HUDEP-2 (cell line): ENCODE results near the gene TRAPPC2B.

Experiments used
- DNase-seq, 76 experiments: peaks; one replicate each; lab custom pipeline; 2025; ENCODE audit not compliant: unreplicated experiment in 76 of 76; lab: John Stamatoyannopoulos, UW

TRAPPC2B gene

GRCh38 chr19:57362997-57363687 is at the start of gene TRAPPC2B, which contains the start of gene ZNF547:
TSS of gene TRAPPC2B (plus strand) at chr19:57363551. CDS start at chr19:57364834, 1,283 bp downstream.
TSS of gene ZNF547 (plus strand) at chr19:57363551. CDS start at chr19:57368556, 5,005 bp downstream.
- DNase-seq = peak; percentile 81 to 100 (median 98)

GRCh38 chr19:57314146-57314545 is 49.2 kb upstream of the TRAPPC2B start:
- no peak for DNase-seq

DNA sequence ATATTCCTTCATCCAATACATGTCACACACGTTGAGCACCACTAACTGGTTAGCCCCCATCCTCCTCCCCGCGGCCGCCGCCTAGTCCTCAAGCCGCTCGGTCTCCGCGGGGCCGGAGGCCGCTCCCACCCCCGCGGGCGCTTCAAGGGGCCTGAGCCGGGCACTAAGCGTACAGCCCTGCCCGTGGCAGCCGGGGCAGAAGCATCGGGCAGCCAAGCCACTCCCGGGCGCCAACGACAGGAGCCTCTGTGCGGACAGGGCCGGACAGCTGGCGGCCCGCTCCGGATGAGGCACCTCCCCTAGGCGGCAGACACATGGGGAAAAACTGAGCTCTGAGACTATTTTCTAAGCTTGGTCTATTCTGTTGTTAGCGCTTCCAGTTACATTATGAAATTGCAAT is 45.8 kb upstream of the TRAPPC2B start:
- DNase-seq = no peak

DNA sequence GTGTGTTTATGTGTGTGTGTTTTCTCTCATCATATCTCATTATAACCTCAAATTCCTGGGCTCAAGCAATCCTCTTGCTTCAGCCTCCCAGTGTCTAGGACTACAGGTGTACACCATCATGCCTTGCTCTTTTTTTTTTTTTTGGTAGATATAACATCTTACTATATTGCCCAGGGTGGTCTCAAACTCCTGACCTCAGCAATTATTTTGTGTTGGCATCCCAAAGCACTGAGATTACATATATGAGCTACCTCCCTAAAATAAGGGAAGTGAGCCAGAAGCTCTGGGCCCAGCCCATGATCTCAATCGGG is 43.5 kb upstream of the TRAPPC2B start:
- DNase-seq = no peak

GRCh38 chr19:57320180-57321084 is 42.9 kb upstream of the TRAPPC2B start, which contains the start of gene ZNF543:
TSS of gene ZNF543 (plus strand) at chr19:57320472. CDS start at chr19:57320854, 382 bp downstream.
- peak; percentile 61 to 98 (median 96) for DNase-seq

GRCh38 chr19:57321116-57321515 is 42.2 kb upstream of the TRAPPC2B start:
- peak in 1 of 76 experiments; percentile 6 for DNase-seq

DNA sequence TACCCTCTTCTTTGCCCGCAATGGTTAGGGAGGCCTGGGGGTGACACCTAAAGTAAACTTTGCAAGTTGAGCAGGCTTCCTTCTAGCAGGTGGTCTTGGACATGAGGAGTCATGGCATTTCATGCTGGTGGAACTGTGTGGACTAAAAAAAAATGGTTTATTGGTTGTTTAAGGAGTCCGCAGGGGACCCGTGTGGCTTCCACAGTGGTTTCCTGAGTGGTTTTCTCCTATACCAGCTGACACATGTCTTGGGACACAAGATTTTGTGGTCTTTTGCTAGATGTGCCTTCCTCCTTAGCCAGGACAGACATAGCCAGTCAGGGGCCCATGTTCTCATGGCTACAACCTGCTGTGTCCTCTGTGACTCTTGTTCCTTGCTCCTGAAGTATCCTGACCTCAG is 41.6 kb upstream of the TRAPPC2B start:
- no peak for DNase-seq

DNA sequence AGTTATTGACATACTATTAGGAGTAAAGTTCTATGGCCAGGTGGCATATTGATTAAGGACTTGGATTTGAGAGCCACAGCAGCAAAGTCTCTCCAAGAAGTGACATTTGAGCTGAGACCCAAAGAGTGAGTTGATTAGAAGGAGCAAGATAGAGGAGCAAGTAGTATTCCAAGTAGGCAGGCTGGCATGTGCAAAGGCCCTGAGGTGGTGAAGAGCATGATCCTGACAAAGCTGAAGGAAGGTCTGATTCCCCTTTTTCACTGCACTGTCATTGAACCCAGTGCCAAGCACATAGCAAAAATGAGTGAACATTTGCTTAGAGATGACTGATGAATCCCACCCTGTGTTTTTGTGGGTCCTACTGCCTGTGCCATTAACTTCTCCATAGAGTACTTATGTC is 38.4 kb upstream of the TRAPPC2B start:
- DNase-seq = no peak

DNA sequence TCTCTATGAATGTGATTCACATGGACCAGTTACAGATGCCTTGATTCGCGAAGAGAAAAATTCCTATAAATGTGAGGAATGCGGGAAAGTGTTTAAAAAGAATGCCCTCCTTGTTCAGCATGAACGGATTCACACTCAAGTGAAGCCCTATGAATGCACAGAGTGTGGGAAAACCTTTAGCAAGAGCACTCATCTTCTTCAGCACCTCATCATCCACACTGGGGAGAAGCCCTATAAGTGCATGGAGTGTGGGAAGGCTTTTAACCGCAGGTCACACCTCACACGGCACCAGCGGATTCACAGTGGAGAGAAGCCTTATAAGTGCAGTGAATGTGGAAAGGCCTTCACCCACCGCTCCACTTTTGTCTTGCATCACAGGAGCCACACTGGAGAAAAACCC is 35.4 kb upstream of the TRAPPC2B start:
- DNase-seq = no peak

- DNase-seq = no peak
These were observed 29.2 kb upstream of the TRAPPC2B start for GRCh38 chr19:57334191-57334590.

DNA sequence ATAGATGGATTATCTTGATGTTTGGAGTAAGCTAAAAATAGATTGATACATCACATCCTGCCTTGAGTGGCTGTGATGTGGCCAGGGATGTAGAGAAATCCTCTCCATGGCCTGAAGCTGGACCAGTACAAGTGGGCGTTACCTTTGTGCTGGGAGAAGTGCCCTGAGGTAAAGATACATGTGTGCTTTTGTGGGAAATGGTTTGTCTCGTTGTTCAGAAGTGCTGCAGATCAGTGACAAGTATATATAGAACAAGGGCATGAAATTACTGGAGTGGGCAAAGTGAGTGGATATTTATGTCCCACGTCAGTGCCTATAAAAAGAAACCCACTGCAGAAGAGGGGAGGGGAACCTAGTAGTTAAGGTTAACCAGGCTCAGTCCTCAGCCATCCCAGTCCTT is 24.5 kb upstream of the TRAPPC2B start:
- no peak for DNase-seq

DNA sequence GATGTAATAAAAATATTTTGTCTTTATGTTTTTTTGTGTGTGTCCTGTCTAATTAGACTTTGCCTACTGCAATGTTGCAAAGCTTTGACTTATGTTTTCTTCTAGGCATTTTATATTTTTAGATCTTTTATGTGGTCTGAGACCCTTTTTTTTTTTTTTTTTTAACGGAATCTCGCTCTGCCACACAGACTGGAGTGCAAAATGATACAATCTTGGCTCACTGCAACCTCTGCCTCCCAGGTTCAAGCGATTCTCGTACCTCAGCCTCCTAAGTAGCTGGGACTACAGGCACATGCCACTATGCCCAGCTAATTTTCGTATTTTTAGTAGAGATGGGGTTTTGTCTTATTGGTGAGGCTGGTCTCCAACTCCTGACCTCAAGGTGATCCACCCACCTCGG is 20.8 kb upstream of the TRAPPC2B start:
- no peak for DNase-seq

GRCh38 chr19:57348136-57348535 is 15.2 kb upstream of the TRAPPC2B start:
- DNase-seq = no peak

DNA sequence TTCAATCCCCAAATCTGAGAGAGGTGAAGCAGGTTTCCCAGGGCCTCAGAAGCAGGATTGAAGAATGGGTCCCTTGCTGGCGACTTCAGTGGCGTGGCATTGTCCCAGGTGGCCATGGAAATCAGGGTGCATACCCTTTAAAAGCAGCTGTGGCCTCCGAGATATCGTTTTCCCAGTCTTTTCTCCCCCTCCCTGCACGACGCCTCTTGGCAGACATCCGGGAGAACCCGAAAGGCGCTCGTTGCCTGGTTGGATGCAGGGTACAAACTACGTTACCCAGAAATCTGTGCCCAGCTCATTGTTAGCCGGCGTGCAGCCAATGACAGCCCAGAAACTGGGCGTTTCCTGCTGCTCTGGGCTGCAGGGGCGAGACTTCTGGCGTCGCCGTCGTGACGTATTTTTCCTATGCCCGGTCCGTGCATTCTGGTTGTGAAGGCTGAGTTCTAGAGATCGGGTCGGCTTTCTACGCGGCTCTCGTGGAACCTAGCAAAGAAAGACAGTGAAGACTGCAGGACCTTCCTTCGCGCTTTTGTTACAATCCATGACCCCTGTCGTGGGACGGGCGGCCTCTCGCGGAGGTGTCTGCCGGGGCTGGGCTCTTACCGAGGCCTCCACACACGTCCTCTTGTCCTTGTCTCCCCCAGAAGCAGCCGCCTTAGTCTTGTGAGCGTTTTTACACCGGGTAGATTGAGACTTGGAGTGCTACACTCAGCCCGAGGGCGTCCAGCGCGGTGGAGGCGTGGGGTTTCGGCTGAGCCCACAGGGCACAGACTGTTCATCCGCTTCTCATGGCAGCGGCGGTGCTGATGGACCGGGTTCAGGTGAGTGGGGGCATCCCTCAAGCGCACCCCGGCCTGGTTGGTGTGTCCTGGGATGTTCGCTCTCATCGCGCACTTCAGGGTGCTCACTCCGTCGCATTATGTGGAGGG is 12.2 kb upstream of the TRAPPC2B start, which contains the start of gene ZNF304:
Gene ZNF304, plus strand, starts transcription at position 395 of the 929 bp plus-strand sequence. Its CDS starts 394 bp downstream, at position 789.
- DNase-seq = peak; percentile 50 to 98 (median 93)

DNA sequence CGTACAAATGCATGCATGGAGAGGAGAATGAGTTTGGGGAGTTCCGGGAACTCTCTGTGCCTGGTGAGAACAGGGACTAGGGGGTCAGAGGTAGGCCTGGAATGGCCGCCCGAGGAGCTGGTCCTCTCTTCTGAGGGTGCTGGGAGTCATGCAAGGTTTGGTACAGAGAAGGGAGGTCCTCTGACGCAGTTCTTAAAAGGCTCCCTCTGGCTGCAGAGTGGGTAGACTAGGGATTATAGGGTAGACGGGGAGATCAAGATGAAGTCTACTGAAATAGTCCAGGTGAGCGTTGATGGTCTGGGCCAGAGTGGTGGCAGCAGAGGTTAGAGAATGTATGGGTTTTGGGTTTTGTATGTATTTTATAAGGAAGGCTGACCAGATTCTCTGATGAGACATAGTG is 11.5 kb upstream of the TRAPPC2B start:
- peak in 7 of 76 experiments; percentile 1 to 12 (median 5) for DNase-seq

DNA sequence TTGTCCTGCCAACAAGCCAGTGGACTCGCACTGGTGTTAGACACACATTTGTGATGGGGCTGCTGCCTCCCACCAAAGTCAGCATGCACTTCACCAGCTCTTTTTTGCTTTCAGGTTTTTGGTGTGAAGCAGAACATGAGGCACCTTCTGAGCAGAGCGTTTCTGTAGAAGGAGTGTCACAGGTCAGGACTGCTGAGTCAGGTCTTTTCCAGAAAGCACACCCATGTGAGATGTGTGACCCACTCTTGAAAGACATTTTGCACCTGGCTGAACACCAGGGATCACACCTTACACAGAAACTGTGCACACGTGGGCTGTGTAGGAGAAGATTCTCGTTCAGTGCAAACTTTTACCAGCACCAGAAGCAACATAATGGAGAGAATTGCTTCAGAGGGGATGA is 7.4 kb upstream of the TRAPPC2B start:
- DNase-seq = no peak

DNA sequence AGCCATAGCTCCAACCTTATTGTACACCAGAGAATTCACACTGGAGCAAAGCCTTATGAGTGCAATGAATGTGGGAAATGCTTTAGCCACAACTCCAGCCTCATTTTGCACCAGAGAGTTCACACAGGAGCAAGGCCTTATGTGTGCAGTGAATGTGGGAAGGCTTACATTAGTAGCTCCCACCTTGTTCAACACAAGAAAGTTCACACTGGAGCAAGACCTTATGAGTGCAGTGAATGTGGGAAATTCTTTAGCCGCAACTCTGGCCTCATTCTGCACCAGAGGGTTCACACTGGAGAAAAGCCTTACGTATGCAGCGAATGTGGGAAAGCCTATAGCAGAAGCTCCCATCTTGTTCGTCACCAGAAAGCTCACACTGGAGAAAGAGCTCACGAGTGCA is 5.9 kb upstream of the TRAPPC2B start:
- no peak for DNase-seq

DNA sequence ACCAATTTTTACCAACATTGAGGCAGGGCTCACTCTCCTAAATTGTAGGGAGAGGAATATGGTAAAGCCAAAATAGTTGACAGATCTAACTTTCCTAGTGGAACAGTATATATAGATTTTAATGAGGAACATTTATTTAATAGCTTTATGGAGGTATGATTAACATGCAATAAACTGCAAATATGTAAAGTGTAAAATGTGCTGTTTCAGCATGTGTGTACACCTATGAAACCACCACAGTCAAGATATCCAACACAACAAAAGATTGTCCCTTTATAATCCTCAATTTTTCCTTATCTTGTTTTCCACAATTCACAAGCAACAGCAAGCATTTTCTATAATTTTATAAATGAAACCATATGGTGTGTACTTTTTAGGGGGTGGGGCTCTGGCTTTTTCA is 4.1 kb upstream of the TRAPPC2B start:
- no peak for DNase-seq

DNA sequence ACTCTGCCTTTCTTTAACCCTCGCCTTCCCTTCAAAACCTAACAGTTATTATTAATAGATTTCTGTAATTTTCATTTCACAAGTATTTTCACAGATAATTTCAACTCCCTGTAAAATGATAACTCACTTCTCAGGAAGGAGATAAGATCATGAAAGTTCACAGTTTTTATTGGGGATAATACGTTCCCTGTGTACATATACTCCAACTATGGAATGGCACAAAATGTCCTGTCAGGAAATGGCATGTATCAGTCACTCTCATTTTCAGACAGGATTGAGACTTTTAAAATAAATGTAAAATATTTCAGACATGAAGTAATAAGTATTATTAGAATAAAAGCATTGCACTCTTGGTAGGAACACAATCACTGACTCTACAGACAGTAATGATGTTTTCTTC is 932 bp upstream of the TRAPPC2B start:
- no peak for DNase-seq

DNA sequence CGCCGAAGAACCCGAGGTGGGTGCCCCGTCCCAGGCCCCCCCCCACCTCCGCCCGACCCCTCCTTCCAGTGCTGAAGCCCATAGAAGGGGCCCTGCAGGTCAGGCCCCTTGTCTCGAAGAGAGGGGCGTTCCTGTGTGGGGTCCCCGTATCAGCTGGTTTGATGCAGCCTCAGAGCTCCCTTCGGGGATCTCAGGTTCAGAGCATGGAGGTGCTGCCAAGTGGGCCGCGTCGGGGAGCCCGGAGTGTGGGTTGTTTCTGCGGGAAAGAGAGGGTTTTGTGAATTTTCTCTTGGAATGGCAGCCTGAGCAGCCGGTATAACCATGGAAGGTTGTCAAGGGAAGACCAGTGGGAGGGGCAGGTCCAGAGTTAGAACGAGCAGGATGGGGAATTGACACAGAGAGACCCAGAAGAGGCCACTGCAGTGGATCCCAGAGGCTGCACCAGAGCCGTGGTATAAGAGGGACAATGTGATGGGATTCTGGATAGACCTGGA is 384 bp downstream of the TRAPPC2B start:
- DNase-seq = peak in 7 of 76 experiments; percentile 5 to 45 (median 22)
